H4 (cell line): ENCODE data around the gene HLA-DMB. TPM values are rescaled to one million over a fixed set of nuclear protein-coding genes. Genes with fewer than 3 reads are reported as not detected.

Experiments used
- DNase-seq: peaks from one replicate; pipeline ENCODE4 v3.0.0-alpha.2; 2015; ENCODE audit warnings: low spot score
- total RNA-seq: library from RNA; depleted of rRNA; stranded (reverse); fragments of >200 nt; shearing (Covaris generic); gene quantifications from 2 replicates; pipeline ENCODE4 v1.2.3, GENCODE V29; 2014; rRNA removed

The HLA-DMB gene
- total RNA-seq, 1 experiment from 2014 or later, result 4.5 TPM

DNA sequence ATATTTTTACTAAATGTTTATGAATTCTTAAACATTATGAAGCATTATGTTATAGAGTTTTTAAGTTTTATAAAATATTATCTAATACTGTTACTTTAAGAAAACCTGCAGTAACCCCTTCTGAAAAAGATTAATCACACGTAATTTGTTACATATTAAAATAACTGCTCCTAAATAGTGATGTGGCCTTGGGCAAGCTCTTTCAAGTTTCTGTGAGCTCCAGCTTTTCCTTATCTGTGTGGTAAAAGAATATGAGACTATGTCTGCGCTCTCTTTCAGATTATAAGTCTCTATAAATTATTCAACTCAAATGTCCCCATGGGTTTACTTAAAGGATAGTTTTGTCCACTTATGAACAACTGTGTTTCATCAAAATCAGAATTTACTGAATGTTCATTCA, 31.9 kb downstream of the HLA-DMB start:
- DNase-seq, result no peak

DNA sequence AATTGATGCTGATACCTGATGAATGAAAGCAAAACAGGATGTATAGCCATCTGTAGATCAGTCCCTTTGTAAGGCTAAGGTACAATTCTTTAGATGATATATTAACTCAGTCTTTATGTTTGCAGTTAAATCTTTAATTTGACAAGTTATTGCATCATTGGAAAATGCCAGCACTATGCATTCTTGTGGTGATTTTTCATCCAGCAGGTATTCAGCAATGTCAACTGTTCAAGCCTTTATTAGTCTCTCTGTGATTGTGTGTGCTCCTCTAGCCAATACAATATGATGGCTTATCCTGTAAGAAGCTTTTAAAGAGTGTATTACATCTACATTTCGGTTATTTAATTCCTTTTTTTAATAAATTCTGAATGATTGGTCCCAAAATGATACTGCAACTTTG, 34.3 kb downstream of the HLA-DMB start:
- DNase-seq, result no peak

DNA sequence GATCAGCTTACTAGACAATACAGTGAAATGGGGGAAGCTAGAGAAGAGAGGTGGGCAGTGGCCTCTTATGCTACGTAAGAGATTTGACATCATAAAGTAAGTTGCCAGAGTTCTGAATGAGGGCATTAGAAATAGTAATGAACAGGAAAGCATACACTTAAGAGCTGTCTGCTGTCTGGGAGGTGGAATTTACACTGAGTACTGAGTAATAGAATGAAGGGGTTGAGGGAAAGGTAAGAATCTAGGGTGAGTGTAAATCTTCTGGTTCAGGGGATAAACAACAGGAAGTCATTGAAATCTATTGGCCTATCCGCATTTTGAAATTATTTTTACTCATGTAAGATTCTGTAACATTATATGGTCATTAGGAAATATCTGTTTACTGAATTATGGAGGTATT, 35.8 kb downstream of the HLA-DMB start:
- DNase-seq, result no peak

DNA sequence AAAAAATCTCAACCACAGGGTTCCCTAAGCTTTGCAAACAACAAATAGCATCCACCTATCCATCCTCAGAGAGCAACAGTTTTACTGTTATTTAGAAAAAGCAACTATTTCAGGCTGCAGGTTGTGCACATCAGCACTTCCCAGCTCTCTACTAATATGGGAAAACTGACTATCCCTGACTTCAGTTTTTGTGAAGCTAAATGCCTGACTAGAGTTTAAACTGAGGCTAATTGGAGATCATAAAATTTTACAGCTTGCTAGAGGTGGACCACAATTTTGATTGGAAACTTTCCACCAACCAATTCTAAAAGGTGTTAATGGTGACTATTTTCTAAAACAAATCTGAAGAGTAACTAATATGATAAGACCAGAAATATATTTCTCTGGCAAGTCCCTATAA, 36.9 kb downstream of the HLA-DMB start:
- no peak for DNase-seq

DNA sequence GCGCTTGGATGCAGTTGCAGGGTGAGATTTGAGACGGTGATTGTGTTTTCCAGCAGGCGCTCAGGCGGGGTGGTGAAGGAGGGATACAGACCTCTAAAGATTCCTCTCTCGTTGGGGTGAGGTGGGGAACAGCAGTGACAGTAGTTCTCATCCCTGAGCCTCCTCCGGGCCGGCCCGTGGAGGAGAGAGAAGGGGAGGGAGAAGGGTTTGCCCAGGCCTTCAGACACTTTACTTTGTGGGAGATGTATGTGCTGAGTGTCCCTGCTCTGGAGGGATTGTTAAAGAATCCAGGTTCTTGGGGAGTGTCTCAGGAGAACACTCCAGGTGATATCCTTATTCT, 45.9 kb downstream of the HLA-DMB start:
- DNase-seq, result no peak

DNA sequence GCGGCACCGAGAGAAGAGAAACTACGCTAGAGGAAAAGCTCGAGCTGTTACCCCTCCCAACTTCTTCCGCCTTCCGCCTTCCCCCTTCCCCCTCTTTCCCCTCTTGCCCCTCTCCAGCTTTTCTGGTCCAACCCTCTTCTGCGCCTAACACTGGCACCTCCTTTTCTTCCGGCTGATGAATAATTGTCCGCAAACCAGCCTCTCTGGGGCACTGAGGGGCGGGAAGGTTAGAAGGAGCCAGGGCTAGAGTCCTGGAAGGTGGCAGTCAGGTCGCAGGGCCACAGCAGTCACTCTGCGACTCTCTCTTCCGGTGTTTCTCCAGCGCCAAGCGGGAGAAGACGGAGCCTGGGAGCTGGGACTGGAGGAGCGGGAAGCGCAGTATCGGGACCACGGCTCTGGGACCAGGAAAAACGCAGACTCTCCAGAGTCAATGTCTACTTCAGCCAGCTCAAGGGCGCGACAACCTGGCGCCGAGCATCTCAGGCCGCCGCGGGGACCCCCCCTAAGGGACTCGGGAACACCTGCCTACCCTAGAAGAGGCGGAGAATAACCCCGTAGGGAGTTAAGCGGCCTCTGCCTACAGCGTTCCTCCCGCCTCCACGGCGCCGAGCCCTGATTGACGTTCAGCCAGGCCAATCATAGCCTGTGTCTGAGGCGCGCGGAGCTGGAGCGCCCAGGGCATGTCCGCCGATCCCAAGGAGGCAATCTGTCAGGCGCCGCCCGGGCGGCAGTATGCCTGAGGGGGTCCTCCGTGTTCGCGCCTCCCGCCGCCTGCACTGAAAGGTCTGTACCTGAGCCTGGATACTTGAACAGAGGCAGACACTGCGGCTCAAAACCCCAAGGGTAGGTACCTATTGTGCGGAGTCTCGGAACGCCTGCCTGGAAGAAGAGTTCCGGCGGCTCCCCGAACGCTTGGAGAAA, 46.5 kb downstream of the HLA-DMB start:
- peak; percentile 88 for DNase-seq

DNA sequence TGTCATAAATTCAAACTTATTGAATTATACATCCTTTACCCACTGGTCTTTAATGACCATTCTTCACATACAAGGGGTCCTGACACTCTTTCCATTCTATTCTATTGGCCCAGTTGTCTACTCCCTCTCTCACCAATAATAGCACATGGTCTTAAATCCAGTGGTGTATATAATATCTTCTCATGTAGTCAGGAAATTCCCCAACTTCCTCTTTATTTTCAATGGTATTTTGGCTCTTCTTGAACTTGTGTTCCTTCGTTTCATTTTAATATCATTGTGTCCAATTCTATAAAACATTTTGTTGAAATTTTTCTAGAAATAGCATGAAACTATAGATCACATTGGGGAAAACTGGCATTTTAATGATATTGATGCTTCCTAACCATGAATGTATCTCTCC, 50.0 kb downstream of the HLA-DMB start:
- no peak for DNase-seq

DNA sequence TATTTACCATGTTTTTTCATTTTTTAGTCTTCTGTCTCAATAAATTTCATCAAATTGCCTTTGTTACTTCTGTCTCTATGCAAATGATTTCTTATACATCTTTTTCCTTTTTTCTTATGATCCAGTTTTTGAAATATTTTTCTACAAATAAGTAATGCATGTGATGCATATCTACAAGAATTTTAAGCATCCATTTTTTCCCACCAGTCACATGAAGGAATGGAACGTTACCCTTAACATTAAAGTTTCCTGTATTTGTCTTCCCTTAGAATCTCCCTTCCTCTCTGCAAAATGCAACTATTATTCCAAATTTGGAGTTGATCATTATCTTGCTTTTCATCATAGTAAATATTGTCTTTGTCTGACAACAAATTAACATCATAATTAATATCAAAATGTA, 51.3 kb downstream of the HLA-DMB start:
- no peak for DNase-seq

DNA sequence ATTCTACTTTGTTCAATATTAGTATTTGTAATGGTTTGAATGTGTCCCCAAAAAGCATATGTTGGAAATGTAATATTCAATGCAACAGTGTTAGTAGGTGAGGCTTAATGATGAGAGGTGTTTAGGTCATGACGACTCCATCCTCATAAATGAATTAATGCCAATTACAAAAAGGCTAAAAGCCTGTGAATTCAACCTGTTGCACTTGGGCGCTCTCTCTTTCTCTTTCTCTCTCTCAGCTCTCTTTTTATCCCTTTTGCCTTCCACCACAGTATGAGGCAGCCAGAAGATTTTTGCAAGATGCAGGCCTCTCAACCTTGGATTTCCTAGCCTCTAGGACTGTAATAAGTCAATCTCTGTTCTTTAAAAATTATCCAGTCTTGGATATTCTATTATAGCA, 52.3 kb downstream of the HLA-DMB start:
- no peak for DNase-seq

DNA sequence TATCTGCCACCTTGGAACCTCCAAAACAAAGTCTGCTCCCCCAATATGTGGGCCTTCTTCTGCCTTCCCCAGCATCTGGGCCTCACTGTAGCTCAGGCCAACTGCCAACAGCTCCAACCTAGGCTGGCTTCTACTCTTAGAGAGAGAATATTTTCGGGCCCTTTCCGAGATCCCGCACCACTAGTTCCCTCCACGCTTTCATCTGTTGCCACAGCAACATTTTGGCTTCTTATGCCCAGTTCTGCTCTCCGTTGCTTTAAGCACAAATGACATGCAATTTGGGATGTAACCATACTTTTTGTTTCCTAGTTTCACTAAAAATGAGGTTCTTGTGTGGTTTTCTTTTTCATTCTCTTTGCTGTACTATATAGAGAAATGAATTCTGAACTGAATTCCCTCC, 53.2 kb downstream of the HLA-DMB start:
- no peak for DNase-seq

DNA sequence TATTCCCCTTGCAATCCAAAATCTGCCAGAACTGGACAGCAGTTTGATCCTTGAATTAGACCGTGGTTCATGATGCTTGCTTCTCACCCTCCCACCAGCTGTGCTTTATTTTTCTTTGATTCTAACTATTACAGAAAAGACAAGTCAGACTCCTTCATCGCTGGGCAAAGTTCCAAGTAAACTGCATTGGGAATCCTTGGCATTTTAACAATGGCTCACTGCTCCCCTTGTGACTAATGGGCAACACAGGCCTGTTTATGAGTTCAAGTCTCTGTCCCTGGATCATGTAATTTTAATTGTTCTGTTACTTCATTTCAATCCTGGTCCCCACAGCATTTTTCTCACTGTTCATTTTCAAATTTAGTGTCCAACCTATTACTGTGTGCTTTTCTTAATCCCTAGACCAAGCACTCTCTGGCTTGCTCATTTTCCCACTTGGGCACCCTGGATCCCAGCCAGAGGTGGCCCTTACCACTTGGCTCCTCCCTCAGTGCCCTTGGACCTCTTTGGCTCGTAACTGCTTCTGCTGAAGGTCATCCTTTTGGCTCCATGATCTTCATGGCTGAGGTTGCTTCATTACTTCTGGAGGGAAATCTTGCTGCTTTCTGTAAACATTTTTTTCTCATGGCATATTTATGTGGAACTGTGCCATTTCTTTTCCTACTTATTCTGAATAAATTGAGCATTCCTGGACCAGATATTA, 54.0 kb downstream of the HLA-DMB start:
- DNase-seq, result no peak

DNA sequence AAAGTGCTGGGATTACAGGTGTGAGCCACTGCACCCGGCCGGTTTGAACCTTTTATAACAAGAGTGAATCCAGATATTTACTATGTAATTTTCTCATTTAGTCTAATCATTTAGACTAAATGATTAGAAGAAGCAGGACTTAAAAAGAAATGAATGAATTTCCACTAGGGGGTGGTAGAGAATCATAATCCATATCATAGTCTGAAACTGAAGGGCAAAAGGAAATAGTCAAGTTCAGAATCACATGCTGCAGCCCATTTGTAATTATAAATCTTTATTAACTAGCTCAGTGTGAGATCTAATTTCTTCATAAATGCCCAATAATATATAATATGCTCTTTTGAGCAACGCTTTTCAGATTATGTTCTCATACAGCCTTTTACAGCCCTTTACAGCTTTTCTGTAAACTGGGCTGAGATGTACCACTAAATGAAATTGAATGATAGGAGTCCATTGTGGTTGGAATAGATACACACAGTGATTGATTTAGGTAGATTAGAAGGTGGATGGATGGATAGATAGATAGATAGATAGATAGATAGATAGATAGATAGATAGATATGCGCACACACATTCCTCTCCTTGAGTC, 55.0 kb downstream of the HLA-DMB start:
- DNase-seq, result peak; percentile 48

Other genes with a start within 250 kb of the HLA-DMB start
- not detected in 2 replicates for gene HLA-DQA2, start 199.6 kb downstream of the HLA-DMB start, total RNA-seq
- gene HLA-DQB2, start 177.5 kb downstream of the HLA-DMB start, total RNA-seq, result not detected in 2 replicates
- gene HLA-DOB, start 124.0 kb downstream of the HLA-DMB start, total RNA-seq, result not detected in 2 replicates
- gene TAP2, start 102.3 kb downstream of the HLA-DMB start, total RNA-seq, result 27.4 and 29.8 TPM in 2 replicates
- gene PSMB8, start 97.0 kb downstream of the HLA-DMB start, total RNA-seq, result 210 and 212 TPM in 2 replicates
- 60.9 and 66.1 TPM in 2 replicates for gene TAP1, start 87.3 kb downstream of the HLA-DMB start, total RNA-seq
- 120 and 150 TPM in 2 replicates for gene PSMB9, start 86.8 kb downstream of the HLA-DMB start, total RNA-seq
- gene HLA-DMA, start 12.1 kb upstream of the HLA-DMB start, total RNA-seq, result 10.3 and 13.0 TPM in 2 replicates
- gene BRD2, start 27.6 kb upstream of the HLA-DMB start, total RNA-seq, result 52.2 and 57.6 TPM in 2 replicates
- gene HLA-DOA, start 68.6 kb upstream of the HLA-DMB start, total RNA-seq, result 0.14 TPM in 1 of 2 replicates, not detected in the other
- 5.2 and 5.4 TPM in 2 replicates for gene HLA-DPA1, start 132.6 kb upstream of the HLA-DMB start, total RNA-seq
- gene HLA-DPB1, start 135.0 kb upstream of the HLA-DMB start, total RNA-seq, result 25.4 and 47.3 TPM in 2 replicates